AG09309 (cell line): ENCODE measurements around the gene OR10A4.
A peak's percentile ranks its signal among the peaks of the same experiment; 100 is the strongest.
"Not testable (repeated sequence)": the region's sequence is repeated elsewhere in the genome, so short reads cannot be mapped to it uniquely, and the experiment has no call there.

Experiments used
- DNase-seq: peaks from one replicate; pipeline ENCODE4 v3.0.0-alpha.2; 2010; ENCODE audit warnings: low read depth
- H3K4me3 ChIP-seq: 2 replicates; pipeline ENCODE4 v1.5.1; 2011; ENCODE audit warnings: mild to moderate bottlenecking, low read depth, low read length, moderate library complexity; ENCODE audit not compliant: control insufficient read depth
- TF ChIP-seq, protein P1 (sequence below): IDR thresholded peaks from 2 replicates; pipeline ENCODE4 v1.5.1; 2011; ENCODE audit warnings: mild to moderate bottlenecking, low read depth, low read length, inconsistent platforms; ENCODE audit not compliant: insufficient read depth, control insufficient read depth; ENCODE audit errors: missing control alignments

OR10A4 gene

DNA sequence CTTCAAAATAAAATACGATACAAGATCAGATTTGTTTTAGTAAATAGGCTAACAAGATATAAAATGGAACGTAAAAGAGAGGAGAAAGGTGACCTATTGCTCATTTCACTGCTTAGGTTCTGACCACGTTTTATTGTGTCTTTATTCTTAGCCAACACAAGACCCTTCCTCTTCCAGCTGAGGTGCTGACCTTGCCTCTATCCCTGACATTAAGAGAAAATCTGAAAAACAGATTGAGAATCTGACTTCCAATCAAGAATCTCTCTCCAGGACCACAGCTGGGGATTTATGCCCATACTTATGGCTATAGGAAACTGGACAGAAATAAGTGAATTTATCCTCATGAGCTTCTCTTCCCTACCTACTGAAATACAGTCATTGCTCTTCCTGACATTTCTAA lies 31.0 kb upstream of the OR10A4 start, which contains the start of gene OR10A5:
Gene OR10A5, plus strand, starts transcription at position 301 of the 400 bp plus-strand sequence. Its CDS starts 0 bp downstream, at position 301.
- TF ChIP-seq, protein P1, sequence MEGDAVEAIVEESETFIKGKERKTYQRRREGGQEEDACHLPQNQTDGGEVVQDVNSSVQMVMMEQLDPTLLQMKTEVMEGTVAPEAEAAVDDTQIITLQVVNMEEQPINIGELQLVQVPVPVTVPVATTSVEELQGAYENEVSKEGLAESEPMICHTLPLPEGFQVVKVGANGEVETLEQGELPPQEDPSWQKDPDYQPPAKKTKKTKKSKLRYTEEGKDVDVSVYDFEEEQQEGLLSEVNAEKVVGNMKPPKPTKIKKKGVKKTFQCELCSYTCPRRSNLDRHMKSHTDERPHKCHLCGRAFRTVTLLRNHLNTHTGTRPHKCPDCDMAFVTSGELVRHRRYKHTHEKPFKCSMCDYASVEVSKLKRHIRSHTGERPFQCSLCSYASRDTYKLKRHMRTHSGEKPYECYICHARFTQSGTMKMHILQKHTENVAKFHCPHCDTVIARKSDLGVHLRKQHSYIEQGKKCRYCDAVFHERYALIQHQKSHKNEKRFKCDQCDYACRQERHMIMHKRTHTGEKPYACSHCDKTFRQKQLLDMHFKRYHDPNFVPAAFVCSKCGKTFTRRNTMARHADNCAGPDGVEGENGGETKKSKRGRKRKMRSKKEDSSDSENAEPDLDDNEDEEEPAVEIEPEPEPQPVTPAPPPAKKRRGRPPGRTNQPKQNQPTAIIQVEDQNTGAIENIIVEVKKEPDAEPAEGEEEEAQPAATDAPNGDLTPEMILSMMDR, result no peak
- no peak within 1 kb of the TSS for H3K4me3 ChIP-seq
- no peak for DNase-seq

DNA sequence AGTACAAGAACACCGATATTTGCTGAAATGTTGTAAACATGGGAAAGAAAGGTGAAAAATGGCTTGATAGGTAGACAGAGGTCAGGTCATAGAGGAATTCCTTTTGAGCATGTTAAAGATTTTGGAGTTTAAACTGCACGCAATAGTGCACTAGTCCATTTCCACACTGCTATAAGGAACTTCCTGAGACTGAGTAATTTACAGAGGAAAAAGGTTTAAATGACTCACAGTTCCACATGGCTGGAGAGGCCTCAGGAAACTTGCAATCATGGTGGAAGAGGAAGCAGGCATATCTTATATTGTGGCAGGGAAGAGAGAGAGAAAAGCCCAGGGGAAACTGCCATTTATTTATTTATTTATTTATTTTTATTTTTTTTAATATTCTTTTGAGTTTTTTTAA lies 25.9 kb upstream of the OR10A4 start:
- TF ChIP-seq, protein P1, result no peak
- no peak overlapping the region for H3K4me3 ChIP-seq
- no peak for DNase-seq

DNA sequence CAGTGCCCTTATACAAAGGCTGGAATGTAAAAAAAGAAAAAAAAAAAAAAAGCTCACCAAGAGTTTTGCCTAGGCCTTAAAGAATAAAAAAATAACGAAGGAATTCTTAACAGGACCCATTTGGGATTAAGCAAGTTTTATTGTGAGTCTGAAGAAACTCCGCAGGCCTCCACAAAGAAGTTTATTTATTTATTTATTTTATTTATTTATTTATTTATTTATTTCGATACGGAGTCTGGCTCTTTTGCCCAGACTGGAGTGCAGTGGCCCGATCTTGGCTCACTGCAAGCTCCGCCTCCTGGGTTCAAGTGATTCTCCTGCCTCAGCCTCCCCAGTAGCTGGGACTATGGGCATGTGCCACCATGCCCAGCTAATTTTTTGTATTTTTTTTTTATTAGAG lies 21.6 kb upstream of the OR10A4 start:
- not testable (repeated sequence) for H3K4me3 ChIP-seq, DNase-seq

- no peak overlapping the region for H3K4me3 ChIP-seq
- DNase-seq, result peak; percentile 25
- TF ChIP-seq, protein P1, result no peak
These were observed 20.4 kb upstream of the OR10A4 start for GRCh38 chr11:6855971-6856541.

DNA sequence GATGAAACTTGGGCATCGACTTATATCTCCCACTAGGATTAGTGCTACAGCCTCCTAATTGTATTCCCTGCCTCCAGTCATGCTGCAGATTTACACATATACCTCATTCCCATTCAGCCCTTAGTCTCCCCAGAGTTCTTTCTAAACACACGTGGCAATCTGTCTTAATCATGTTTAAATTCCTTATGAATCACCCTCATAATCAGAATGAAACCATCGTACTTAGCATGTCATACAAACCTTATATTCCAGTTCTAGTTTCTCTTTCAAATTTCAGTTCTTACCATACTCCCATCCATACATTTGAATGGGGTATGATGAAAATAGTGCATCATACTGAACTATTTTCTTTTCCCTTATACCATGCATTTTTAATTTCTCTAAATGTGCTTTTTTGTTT lies 19.6 kb upstream of the OR10A4 start:
- no peak for DNase-seq
- no peak overlapping the region for H3K4me3 ChIP-seq
- TF ChIP-seq, protein P1, result no peak

GRCh38 chr11:6862961-6863360 lies 13.5 kb upstream of the OR10A4 start, which contains the start of gene OR10A2:
OR10A2 (plus strand) TSS chr11:6863057; CDS start chr11:6869755, 6,698 bp downstream.
- H3K4me3 ChIP-seq, result no peak within 1 kb of the TSS
- no peak for DNase-seq
- TF ChIP-seq, protein P1, result no peak

- H3K4me3 ChIP-seq, result no peak overlapping the region
- no peak for DNase-seq
- TF ChIP-seq, protein P1, result no peak
These were observed 12.0 kb upstream of the OR10A4 start for GRCh38 chr11:6864438-6864837.
